Measurements from ENCODE around the gene LAMB1. TPM values are rescaled to one million over a fixed set of nuclear protein-coding genes. Genes with fewer than 3 reads are reported as not detected.

Gene LAMB1
- total RNA-seq, 1 donor from 2014 or later, result 30.2 TPM

GRCh38 chr7:107951172-107951787 lies 51.7 kb downstream of the LAMB1 start:
- FAIRE-seq (no peak), DNase-seq (ENCODE audit: low spot score in 2 of 2) (no peak)

GRCh38 chr7:107949443-107949935 lies 53.5 kb downstream of the LAMB1 start:
- no peak for FAIRE-seq
- DNase-seq (ENCODE audit: low spot score in 2 of 2), result no peak

GRCh38 chr7:107948645-107949442 lies 54.1 kb downstream of the LAMB1 start:
- no peak for DNase-seq (ENCODE audit: low spot score in 2 of 2)
- FAIRE-seq, result no peak

- FAIRE-seq (no peak), DNase-seq (ENCODE audit: low spot score in 2 of 2) (no peak)
Measured at GRCh38 chr7:107946881-107947280, 56.1 kb downstream of the LAMB1 start.

- DNase-seq (ENCODE audit: low spot score in 2 of 2) (no peak), FAIRE-seq (no peak)
Measured at GRCh38 chr7:107946451-107946850, 56.5 kb downstream of the LAMB1 start.

GRCh38 chr7:107945332-107945731 lies 57.6 kb downstream of the LAMB1 start:
- FAIRE-seq (no peak), DNase-seq (ENCODE audit: low spot score in 2 of 2) (no peak)

- FAIRE-seq, result no peak
- DNase-seq (ENCODE audit: low spot score in 2 of 2), result no peak
Measured at GRCh38 chr7:107944411-107945169, 58.4 kb downstream of the LAMB1 start.

GRCh38 chr7:107943018-107943417 lies 59.9 kb downstream of the LAMB1 start:
- FAIRE-seq (no peak), DNase-seq (ENCODE audit: low spot score in 2 of 2) (no peak)

- FAIRE-seq, result no peak
- no peak for DNase-seq (ENCODE audit: low spot score in 2 of 2)
Measured at GRCh38 chr7:107940951-107941350, 62.0 kb downstream of the LAMB1 start.

GRCh38 chr7:107939573-107940489 lies 63.1 kb downstream of the LAMB1 start:
- FAIRE-seq (no peak), DNase-seq (ENCODE audit: low spot score in 2 of 2) (no peak)

GRCh38 chr7:107938456-107939250 lies 64.3 kb downstream of the LAMB1 start:
- FAIRE-seq (no peak), DNase-seq (ENCODE audit: low spot score in 2 of 2) (no peak)

- no peak for FAIRE-seq
- no peak for DNase-seq (ENCODE audit: low spot score in 2 of 2)
Measured at GRCh38 chr7:107937531-107937930, 65.4 kb downstream of the LAMB1 start.

GRCh38 chr7:107936312-107936711 lies 66.6 kb downstream of the LAMB1 start:
- FAIRE-seq (no peak), DNase-seq (ENCODE audit: low spot score in 2 of 2) (no peak)

GRCh38 chr7:107934991-107935770 lies 67.8 kb downstream of the LAMB1 start:
- FAIRE-seq (no peak), DNase-seq (ENCODE audit: low spot score in 2 of 2) (no peak)

- no peak for FAIRE-seq
- DNase-seq (ENCODE audit: low spot score in 2 of 2), result no peak
Measured at GRCh38 chr7:107933386-107934013, 69.5 kb downstream of the LAMB1 start.

- no peak for DNase-seq (ENCODE audit: low spot score in 2 of 2)
- no peak for FAIRE-seq
Measured at GRCh38 chr7:107932805-107933204, 70.2 kb downstream of the LAMB1 start.

GRCh38 chr7:107931740-107932515 lies 71.0 kb downstream of the LAMB1 start:
- no peak for FAIRE-seq
- no peak for DNase-seq (ENCODE audit: low spot score in 2 of 2)

Measured in frontal cortex (tissue), 4 donors.